GM23248 (cell line): Measurements from ENCODE around the gene CENPC. TPM values are rescaled to one million over a fixed set of nuclear protein-coding genes. Genes with fewer than 3 reads are reported as not detected.

Experiments used
- DNase-seq: peaks from one replicate; pipeline ENCODE4 v3.0.0-alpha.2; 2015
- H2AFZ ChIP-seq: fragments of 200-600 bp; sonication (generic); 2 replicates; pipeline ENCODE4 v1.6.1; 2016; ENCODE audit warnings: antibody characterized with exemption
- H3F3A ChIP-seq: fragments of 200-600 bp; sonication (generic); 2 replicates; pipeline ENCODE4 v1.6.1; 2016; ENCODE audit warnings: mild to moderate bottlenecking, antibody characterized with exemption, mixed run types; ENCODE audit not compliant: insufficient read depth
- H3K27ac ChIP-seq: fragments of 200-600 bp; sonication (generic); 2 replicates; pipeline ENCODE4 v1.5.1; 2016; ENCODE audit warnings: mild to moderate bottlenecking
- H3K27me3 ChIP-seq: fragments of 200-600 bp; sonication (generic); replicated peaks from 2 replicates; pipeline ENCODE4 v1.6.1; 2016; ENCODE audit warnings: mild to moderate bottlenecking; ENCODE audit not compliant: insufficient read depth
- H3K36me3 ChIP-seq: fragments of 200-600 bp; sonication (generic); 2 replicates; pipeline ENCODE4 v1.6.1; 2016; ENCODE audit warnings: low read depth, mild to moderate bottlenecking
- H3K4me1 ChIP-seq: fragments of 200-600 bp; sonication (generic); 2 replicates; pipeline ENCODE4 v1.6.1; 2016; ENCODE audit warnings: mild to moderate bottlenecking; ENCODE audit not compliant: insufficient read depth
- H3K4me2 ChIP-seq: fragments of 200-600 bp; sonication (generic); one replicate; pipeline ENCODE4 v1.6.1; 2016; ENCODE audit warnings: mild to moderate bottlenecking; ENCODE audit not compliant: unreplicated experiment
- H3K4me3 ChIP-seq: fragments of 200-600 bp; sonication (generic); 2 replicates; pipeline ENCODE4 v1.5.1; 2016; ENCODE audit warnings: mild to moderate bottlenecking
- H3K79me2 ChIP-seq: fragments of 200-600 bp; sonication (generic); 2 replicates; pipeline ENCODE4 v1.6.1; 2016; ENCODE audit warnings: mild to moderate bottlenecking; ENCODE audit not compliant: insufficient read depth
- H3K9ac ChIP-seq: fragments of 200-600 bp; sonication (generic); 2 replicates; pipeline ENCODE4 v1.6.1; 2016; ENCODE audit warnings: mild to moderate bottlenecking
- H3K9me2 ChIP-seq: fragments of 200-600 bp; sonication (generic); 2 replicates; pipeline ENCODE4 v1.6.1; 2016; ENCODE audit warnings: mixed run types, mild to moderate bottlenecking, moderate library complexity; ENCODE audit not compliant: insufficient read depth
- H3K9me3 ChIP-seq: fragments of 200-600 bp; sonication (generic); one replicate; pipeline ENCODE4 v1.6.1; 2017; ENCODE audit warnings: low read depth
- H4K20me1 ChIP-seq: fragments of 200-600 bp; sonication (generic); 2 replicates; pipeline ENCODE4 v1.6.0; 2016; ENCODE audit not compliant: insufficient read depth
- EZH2 ChIP-seq: fragments of 200-600 bp; sonication (generic); IDR thresholded peaks from 2 replicates; pipeline ENCODE4 v1.6.1; 2018; ENCODE audit warnings: antibody characterized with exemption, mild to moderate bottlenecking; ENCODE audit not compliant: insufficient read depth, poor library complexity, severe bottlenecking
- EZH2phosphoT487 ChIP-seq: fragments of 200-600 bp; sonication (generic); IDR thresholded peaks from 2 replicates; pipeline ENCODE4 v1.6.1; 2018; ENCODE audit warnings: antibody characterized with exemption, moderate library complexity, mild to moderate bottlenecking, low read depth; ENCODE audit not compliant: insufficient read depth
- WGBS, 2 experiments: methylation state at CpG; one replicate each; pipeline ENCODE4 v1.1.6; 2015 to 2017; ENCODE audit warnings: low lambda C conversion rate in 2 of 2, low coverage in 1 of 2; ENCODE audit errors: missing lambda C conversion rate in 2 of 2; 5-methylcytosine and 5-hydroxymethylcytosine counted together
- in situ Hi-C: fragments of 300-500 bp; cut with MboI; formaldehyde crosslinking; loops from 2 replicates; pipeline ENCODE4 v1.15.0; 2020
- polyA plus RNA-seq: library from polyadenylated mRNA; unstranded; fragments of >200 nt; fragmentation: Nextera tagmentation; extraction: Ambion mirVana; gene quantifications from 2 replicates; pipeline ENCODE4 v1.2.1, GENCODE V29; 2016
- small RNA-seq: library from RNA; depleted of rRNA; stranded (forward); fragments of <200 nt; gene quantifications from one replicate; pipeline ENCODE3, GENCODE V24; 2014; ENCODE audit warnings: low read depth, low replicate concordance
- total RNA-seq: library from RNA; depleted of rRNA; stranded (reverse); fragments of >200 nt; shearing (Covaris generic); gene quantifications from 2 replicates; pipeline ENCODE4 v1.2.3, GENCODE V29; 2014; rRNA removed

CENPC gene
- total and polyA plus RNA-seq, 2 experiments from 2014 or later = 6.6 to 10.1 TPM

GRCh38 chr4:67437974-67438713, 107.2 kb downstream of the CENPC start:
- no peak for TF ChIP-seq EZH2phosphoT487

GRCh38 chr4:67436742-67437141, 108.6 kb downstream of the CENPC start:
- DNase-seq = no peak
- H3K36me3 ChIP-seq = 0 out of 2 replicates have a peak, but pooled peaks cover 3% of the 10 kb centered on the region
- peaks cover 11% of the 10 kb centered on the region for H3F3A ChIP-seq
- peaks cover 13% of the 10 kb centered on the region for H3K4me1 ChIP-seq
- in situ Hi-C loops = no loop called here
- no peak overlapping the region for H3K4me2 ChIP-seq
- no peak overlapping the region for H3K27ac ChIP-seq
- no peak overlapping the region for H3K9ac ChIP-seq
- no peak overlapping the region for H3K4me3 ChIP-seq
- 0 out of 2 replicates have a peak, but pooled peaks cover 4% of the 10 kb centered on the region for H3K9me2 ChIP-seq
- no peaks in the 10 kb centered on the region for H3K9me3 ChIP-seq
- WGBS, 2 experiments = 79 to 91% methylated on average over 2 of the region's 2 CpGs
- H2AFZ ChIP-seq = no peak overlapping the region
- TF ChIP-seq EZH2 = no peak
- TF ChIP-seq EZH2phosphoT487 = no peak
- H3K79me2 ChIP-seq = no peaks in the 10 kb centered on the region
- no peaks in the 10 kb centered on the region for H3K27me3 ChIP-seq
- H4K20me1 ChIP-seq = no peaks in the 10 kb centered on the region

More at GRCh38 chr4:67437974-67438713, 107.2 kb downstream of the CENPC start:
- Histone ChIP-seq H3F3A (peaks cover 11% of the 10 kb centered on the region), H3K4me1 (peaks cover 13% of the 10 kb centered on the region), H3K4me3 (0 out of 2 replicates have a peak overlapping the region, but pooled peaks have one; percentile 3), H3K4me2 (peak overlapping the region; percentile 7), H2AFZ (peak overlapping the region; percentile 21), H3K36me3 (no peaks in the 10 kb centered on the region), H3K9me2 (no peaks in the 10 kb centered on the region), H4K20me1 (no peaks in the 10 kb centered on the region), H3K9me3 (no peaks in the 10 kb centered on the region), H3K27me3 (no peaks in the 10 kb centered on the region), H3K27ac (peak overlapping the region; percentile 42), H3K9ac (no peak overlapping the region), H3K79me2 (no peaks in the 10 kb centered on the region)
- 52 to 73% methylated on average over 2 of the region's 2 CpGs for WGBS, 2 experiments
- peak; percentile 60 for DNase-seq
- in situ Hi-C loops = no loop called here

GRCh38 chr4:67430989-67431388, 114.3 kb downstream of the CENPC start:
- DNase-seq = no peak
- TF ChIP-seq EZH2phosphoT487 (no peak), EZH2 (no peak)
- no peaks in the 10 kb centered on the region for H3F3A ChIP-seq

GRCh38 chr4:67428819-67429218, 116.5 kb downstream of the CENPC start:
- in situ Hi-C loops = no loop called here
- Histone ChIP-seq H3K4me1 (no peaks in the 10 kb centered on the region), H3K27me3 (no peaks in the 10 kb centered on the region), H3K9me2 (0 out of 2 replicates have a peak, but pooled peaks cover 4% of the 10 kb centered on the region), H3K79me2 (no peaks in the 10 kb centered on the region), H3K36me3 (0 out of 2 replicates have a peak, but pooled peaks cover 5% of the 10 kb centered on the region), H2AFZ (no peak overlapping the region), H3K4me2 (no peak overlapping the region), H4K20me1 (no peaks in the 10 kb centered on the region), H3K9me3 (no peaks in the 10 kb centered on the region), H3F3A (no peaks in the 10 kb centered on the region), H3K9ac (no peak overlapping the region), H3K4me3 (no peak overlapping the region), H3K27ac (no peak overlapping the region)
- TF ChIP-seq EZH2 = no peak
- no peak for TF ChIP-seq EZH2phosphoT487
- WGBS, 2 experiments = 93 to 94% methylated on average over 2 of the region's 2 CpGs
- DNase-seq = no peak

More at GRCh38 chr4:67430989-67431388, 114.3 kb downstream of the CENPC start:
- Histone ChIP-seq H4K20me1 (no peaks in the 10 kb centered on the region), H3K9ac (no peak overlapping the region), H3K36me3 (0 out of 2 replicates have a peak, but pooled peaks cover 5% of the 10 kb centered on the region), H3K4me2 (no peak overlapping the region), H2AFZ (no peak overlapping the region), H3K9me3 (no peaks in the 10 kb centered on the region), H3K79me2 (no peaks in the 10 kb centered on the region), H3K4me1 (no peaks in the 10 kb centered on the region), H3K27ac (no peak overlapping the region), H3K27me3 (no peaks in the 10 kb centered on the region), H3K9me2 (0 out of 2 replicates have a peak, but pooled peaks cover 4% of the 10 kb centered on the region), H3K4me3 (no peak overlapping the region)
- in situ Hi-C loops = no loop called here
- 0 to 3% methylated on average over 1 of the region's 1 CpG for WGBS, 2 experiments

Small RNA genes within 50 kb of the gene (small RNA-seq; reads per million reads assigned to genes)
- gene RNA5SP527 (not detected), gene RNU1-63P (0.68 reads per million, percentile 18 among the genes with 10 or more reads in this experiment)

Other genes starting within 250 kb of the CENPC start
- not detected in 2 replicates for gene STAP1, start 13.2 kb upstream of the CENPC start, total RNA-seq
- not detected in 2 replicates for gene STAP1, start 13.2 kb upstream of the CENPC start, polyA plus RNA-seq
- 61.9 and 250 TPM in 2 replicates for gene UBA6, start 155.7 kb upstream of the CENPC start, total RNA-seq
- 32.6 and 38.8 TPM in 2 replicates for gene UBA6, start 155.7 kb upstream of the CENPC start, polyA plus RNA-seq
- not detected in 2 replicates for gene GNRHR, start 208.9 kb upstream of the CENPC start, total RNA-seq
- 0.08 TPM in 1 of 2 replicates, not detected in the other for gene GNRHR, start 208.9 kb upstream of the CENPC start, polyA plus RNA-seq